GOT3 (cell line): ENCODE measurements around the gene TMEM183A.

Experiments
- DNase-seq: peaks from one replicate; lab custom pipeline; 2025; ENCODE audit warnings: mixed read lengths; lab: John Stamatoyannopoulos, UW

Gene TMEM183A

GRCh38 chr1:203045821-203046594 is 38.8 kb downstream of the TMEM183A start:
- no peak for DNase-seq

- DNase-seq: no peak
Observed at GRCh38 chr1:203046984-203047630, 39.9 kb downstream of the TMEM183A start.

GRCh38 chr1:203048086-203048485 is 40.9 kb downstream of the TMEM183A start:
- no peak for DNase-seq

- DNase-seq: no peak
Observed at GRCh38 chr1:203048555-203049051, 41.4 kb downstream of the TMEM183A start.

GRCh38 chr1:203049077-203049476 is 41.9 kb downstream of the TMEM183A start:
- DNase-seq: no peak

GRCh38 chr1:203049576-203050180 is 42.5 kb downstream of the TMEM183A start:
- no peak for DNase-seq

- no peak for DNase-seq
Observed at GRCh38 chr1:203050826-203051225, 43.7 kb downstream of the TMEM183A start.

- no peak for DNase-seq
Observed at GRCh38 chr1:203051841-203052324, 44.7 kb downstream of the TMEM183A start.

- no peak for DNase-seq
Observed at GRCh38 chr1:203052601-203053000, 45.4 kb downstream of the TMEM183A start.

- DNase-seq: no peak
Observed at GRCh38 chr1:203054184-203054583, 47.0 kb downstream of the TMEM183A start.

GRCh38 chr1:203054642-203055041 is 47.5 kb downstream of the TMEM183A start:
- DNase-seq: no peak

- DNase-seq: no peak
Observed at GRCh38 chr1:203055161-203055799, 48.1 kb downstream of the TMEM183A start.

GRCh38 chr1:203056012-203056411 is 48.8 kb downstream of the TMEM183A start:
- no peak for DNase-seq

- no peak for DNase-seq
Observed at GRCh38 chr1:203056516-203056915, 49.3 kb downstream of the TMEM183A start.

- no peak for DNase-seq
Observed at GRCh38 chr1:203057911-203058675, 50.9 kb downstream of the TMEM183A start.

GRCh38 chr1:203058676-203058935 is 51.4 kb downstream of the TMEM183A start:
- no peak for DNase-seq

- no peak for DNase-seq
Observed at GRCh38 chr1:203059485-203059884, 52.3 kb downstream of the TMEM183A start.

- DNase-seq: no peak
Observed at GRCh38 chr1:203060115-203060514, 52.9 kb downstream of the TMEM183A start.

- no peak for DNase-seq
Observed at GRCh38 chr1:203063287-203063686, 56.1 kb downstream of the TMEM183A start.

GRCh38 chr1:203065191-203065590 is 58.0 kb downstream of the TMEM183A start:
- no peak for DNase-seq

- DNase-seq: no peak
Observed at GRCh38 chr1:203065986-203066385, 58.8 kb downstream of the TMEM183A start.

GRCh38 chr1:203066965-203067364 is 59.8 kb downstream of the TMEM183A start:
- DNase-seq: no peak
